ENCODE data around the gene ARHGEF4.
"Not testable (repeated sequence)": the region's sequence is repeated elsewhere in the genome, so short reads cannot be mapped to it uniquely, and the experiment has no call there.

ARHGEF4 gene

GRCh38 chr2:130884503-130884902 lies 47.8 kb downstream of the ARHGEF4 start:
- no peak for DNase-seq (ENCODE audit: low read depth in 2 of 2)

DNA sequence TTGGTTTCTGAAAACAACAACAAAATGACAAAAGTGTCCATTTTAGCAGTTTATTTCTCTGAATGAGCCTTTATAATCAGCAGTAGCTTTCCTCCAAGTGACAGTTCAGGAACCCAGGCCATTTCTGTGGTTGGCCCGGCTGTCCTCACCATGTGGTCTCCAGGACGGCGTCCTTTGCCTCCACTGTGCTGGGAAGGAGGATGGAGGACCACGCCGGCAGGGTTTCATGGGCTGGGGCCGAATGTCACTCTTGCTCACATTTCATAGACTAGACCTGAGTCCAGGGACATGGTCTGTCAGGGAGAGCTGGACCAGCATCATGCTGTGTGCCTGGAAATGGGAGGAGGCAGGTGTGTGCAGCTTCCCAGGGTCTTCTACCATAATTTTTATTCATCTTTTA lies 50.9 kb downstream of the ARHGEF4 start:
- DNase-seq (ENCODE audit: low read depth in 2 of 2): no peak

- DNase-seq (ENCODE audit: low read depth in 2 of 2): no peak
Observed at GRCh38 chr2:130890941-130891669, 54.4 kb downstream of the ARHGEF4 start.

DNA sequence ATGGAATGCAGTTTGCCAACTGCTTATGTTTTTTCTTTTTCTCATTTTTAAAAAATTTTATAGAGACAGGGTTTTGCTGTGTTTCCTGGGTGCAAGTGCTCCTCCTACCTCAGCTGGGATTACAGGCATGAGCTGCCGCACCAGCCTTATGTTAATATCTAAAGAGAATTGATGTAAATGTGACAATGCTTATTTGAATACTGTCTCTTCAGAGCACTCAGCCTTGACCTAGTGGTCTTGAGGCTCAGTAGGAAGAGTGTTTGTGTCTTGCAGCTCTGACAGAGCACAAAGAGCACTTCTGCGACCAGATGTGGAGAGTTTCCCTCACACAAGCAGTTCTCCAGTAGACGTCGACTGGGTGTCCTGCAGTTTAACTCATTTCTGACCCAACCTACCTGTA lies 55.3 kb downstream of the ARHGEF4 start:
- no peak for DNase-seq (ENCODE audit: low read depth in 2 of 2)

- DNase-seq (ENCODE audit: low read depth in 2 of 2): no peak
Observed at GRCh38 chr2:130892793-130893785, 56.4 kb downstream of the ARHGEF4 start.

DNA sequence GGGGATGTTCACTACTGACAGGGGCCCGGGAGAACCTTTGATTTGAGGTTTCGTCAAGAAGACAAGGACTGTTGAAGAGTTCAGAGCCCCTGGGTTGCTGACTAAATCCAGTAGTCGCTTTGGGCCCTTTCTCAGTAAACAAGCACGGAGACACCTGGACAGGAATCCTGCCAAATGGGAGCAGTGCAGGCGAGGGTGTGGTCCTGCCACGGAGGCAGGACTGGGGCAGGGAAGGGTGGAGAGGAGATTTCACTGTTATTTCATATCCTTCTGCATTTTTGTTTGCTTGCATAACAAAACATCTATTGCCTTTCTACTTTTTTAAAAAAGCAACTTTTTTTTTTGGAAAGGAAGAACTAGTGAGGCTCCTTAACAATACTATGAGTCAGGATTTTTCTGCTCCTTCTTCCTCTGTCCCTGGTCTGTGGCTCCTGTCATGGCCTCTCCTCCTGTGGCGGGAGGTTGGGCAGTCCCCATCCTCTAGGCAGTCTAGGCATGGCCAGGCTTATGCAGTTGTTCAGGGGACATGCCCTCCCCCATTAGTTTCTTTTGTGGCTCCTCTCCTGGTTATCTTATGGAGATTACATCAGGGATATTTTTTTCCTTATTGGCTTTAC lies 57.7 kb downstream of the ARHGEF4 start:
- DNase-seq (ENCODE audit: low read depth in 2 of 2): no peak

GRCh38 chr2:130896813-130897212 lies 60.1 kb downstream of the ARHGEF4 start:
- no peak for DNase-seq (ENCODE audit: low read depth in 2 of 2)

DNA sequence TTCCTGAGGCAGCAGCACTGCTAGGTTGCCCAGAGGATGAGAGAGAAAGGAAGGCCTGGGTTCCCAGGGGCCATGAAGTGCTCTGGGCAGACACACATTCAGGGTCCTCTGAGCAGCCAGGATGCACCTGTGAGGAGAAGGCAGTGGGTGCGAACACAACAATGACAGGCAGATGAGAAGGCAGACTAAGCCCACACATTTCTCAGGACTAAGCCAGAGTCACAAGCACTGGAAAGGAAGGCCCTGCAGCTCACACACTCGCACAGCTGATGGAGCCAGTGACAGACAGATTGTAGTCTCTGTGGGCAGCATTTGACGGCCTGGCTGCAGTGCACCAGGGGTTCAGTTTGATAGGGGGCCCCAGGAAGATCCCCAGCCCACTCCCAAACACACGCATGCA lies 61.8 kb downstream of the ARHGEF4 start:
- DNase-seq (ENCODE audit: low read depth in 2 of 2): no peak

DNA sequence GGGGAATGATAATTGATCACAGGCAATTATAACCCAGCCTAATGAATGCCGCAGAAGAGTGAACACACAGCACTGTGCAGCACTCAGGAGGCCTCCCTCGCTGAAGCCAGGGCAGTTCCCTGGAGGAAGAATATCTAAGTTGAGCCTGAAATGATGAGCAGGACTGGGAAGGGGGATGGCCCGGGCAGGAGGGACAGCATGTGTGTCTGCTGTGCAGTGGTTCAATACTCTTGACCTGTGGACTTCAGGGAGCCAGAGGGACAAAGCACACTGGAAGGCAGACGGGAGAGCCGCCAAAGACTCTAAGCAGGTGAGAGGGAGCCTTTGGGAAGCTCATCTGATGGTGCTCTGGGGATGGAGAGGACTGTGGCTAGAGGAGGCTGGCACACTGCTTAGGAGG lies 62.6 kb downstream of the ARHGEF4 start:
- DNase-seq (ENCODE audit: low read depth in 2 of 2): no peak

DNA sequence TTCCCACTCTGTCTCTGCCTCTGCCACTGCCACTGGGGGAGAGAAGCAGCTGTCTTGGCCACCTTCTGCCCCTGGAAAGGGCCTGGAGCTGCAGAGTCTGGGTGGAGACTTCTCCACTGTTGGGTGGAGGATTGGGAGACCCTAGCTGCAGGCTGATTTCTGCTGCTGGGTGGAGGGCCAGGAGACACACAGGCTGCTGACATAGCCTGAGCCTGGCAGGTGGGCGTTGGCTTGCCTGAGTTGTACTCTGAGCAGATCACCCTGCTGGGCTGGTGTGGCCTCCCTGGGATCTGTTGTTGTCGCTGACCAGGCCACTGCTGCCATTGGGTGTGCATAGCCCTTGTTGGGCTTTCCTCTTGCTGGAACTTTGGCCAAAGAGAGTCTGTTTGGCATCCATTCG lies 64.3 kb downstream of the ARHGEF4 start:
- DNase-seq (ENCODE audit: low read depth in 2 of 2): no peak

GRCh38 chr2:130901626-130902025 lies 64.9 kb downstream of the ARHGEF4 start:
- DNase-seq (ENCODE audit: low read depth in 2 of 2): not testable (repeated sequence)

- DNase-seq (ENCODE audit: low read depth in 2 of 2): no peak
Observed at GRCh38 chr2:130908832-130909231, 72.1 kb downstream of the ARHGEF4 start.

- no peak for DNase-seq (ENCODE audit: low read depth in 2 of 2)
Observed at GRCh38 chr2:130910931-130911330, 74.2 kb downstream of the ARHGEF4 start.

DNA sequence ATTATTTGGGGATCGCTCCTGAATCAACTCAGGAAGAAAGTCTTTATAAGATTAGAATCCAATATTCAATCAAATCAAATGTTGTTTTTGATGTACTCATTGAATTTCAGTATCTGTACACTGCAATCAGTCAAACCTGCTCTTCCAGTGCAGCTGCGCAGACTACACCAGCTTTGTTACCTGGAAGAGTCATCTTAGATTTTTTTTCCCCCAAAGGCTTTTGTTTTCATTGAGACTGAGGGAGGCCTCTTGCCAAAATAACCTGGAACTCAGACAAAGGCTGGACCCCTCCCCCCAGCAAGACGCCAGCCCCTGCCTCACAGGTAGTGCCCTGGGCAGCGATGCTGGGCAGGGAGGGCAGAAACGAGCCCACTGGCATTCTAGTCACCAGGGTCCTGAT lies 74.8 kb downstream of the ARHGEF4 start:
- DNase-seq (ENCODE audit: low read depth in 2 of 2): no peak

- no peak for DNase-seq (ENCODE audit: low read depth in 2 of 2)
Observed at GRCh38 chr2:130911996-130912395, 75.3 kb downstream of the ARHGEF4 start.

- DNase-seq (ENCODE audit: low read depth in 2 of 2): no peak
Observed at GRCh38 chr2:130912471-130912870, 75.8 kb downstream of the ARHGEF4 start.

DNA sequence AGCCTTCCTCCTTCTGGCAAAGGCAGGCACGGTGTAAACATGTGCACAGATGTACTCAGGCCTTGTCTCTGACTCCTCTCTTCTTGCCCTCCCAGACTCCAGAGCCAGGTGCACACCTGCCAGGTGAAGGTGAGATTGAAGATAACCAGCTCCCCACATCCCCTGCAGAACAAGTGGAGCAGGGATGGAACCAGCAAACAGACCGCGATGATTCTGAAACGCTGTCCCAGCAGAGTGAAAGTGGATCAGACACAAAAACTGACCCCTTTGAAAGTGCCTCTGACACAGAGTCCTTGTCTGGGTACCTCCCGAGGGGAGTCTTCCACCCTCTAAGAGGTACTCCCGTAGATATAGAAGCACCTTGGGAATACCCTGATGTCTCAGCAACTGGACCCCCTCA lies 77.2 kb downstream of the ARHGEF4 start:
- no peak for DNase-seq (ENCODE audit: low read depth in 2 of 2)

GRCh38 chr2:130915149-130915548 lies 78.4 kb downstream of the ARHGEF4 start:
- no peak for DNase-seq (ENCODE audit: low read depth in 2 of 2)

- no peak for DNase-seq (ENCODE audit: low read depth in 2 of 2)
Observed at GRCh38 chr2:130915595-130916437, 79.1 kb downstream of the ARHGEF4 start.

- DNase-seq (ENCODE audit: low read depth in 2 of 2): no peak
Observed at GRCh38 chr2:130916438-130916705, 79.7 kb downstream of the ARHGEF4 start.

- no peak for DNase-seq (ENCODE audit: low read depth in 2 of 2)
Observed at GRCh38 chr2:130917006-130917688, 80.4 kb downstream of the ARHGEF4 start.

Measured in stimulated activated CD4-positive, alpha-beta T cell treated with anti-CD3 and anti-CD28 coated beads, Interleukin-15, amount 100 ng/mL, for 48 hours (primary cell).